HCT116 (cell line): Measurements from ENCODE around the gene ADNP2.

Experiments used
- CTCF ChIP-seq, 3 experiments: fragments of 200-600 bp in 1 of 3; sonication (generic) in 1 of 3; IDR thresholded peaks in 2 of 3; conservative IDR thresholded peaks in 1 of 3; 2 replicates each; pipeline ENCODE4 v1.5.1; 2012 to 2017; ENCODE audit warnings: low read depth in 2 of 3, low read length in 2 of 3, antibody characterized with exemption in 1 of 3, borderline replicate concordance in 1 of 3, control low read depth in 1 of 3, mild to moderate bottlenecking in 1 of 3, mixed read lengths in 1 of 3, mixed run types in 1 of 3, moderate library complexity in 1 of 3; ENCODE audit not compliant: insufficient read depth in 1 of 3
- EZH2 ChIP-seq: fragments of 200-600 bp; sonication (generic); IDR thresholded peaks from 2 replicates; pipeline ENCODE4 v1.6.1; 2017; ENCODE audit warnings: antibody characterized with exemption, mixed run types
- JUND ChIP-seq: IDR thresholded peaks from 2 replicates; pipeline ENCODE4 v1.6.1; 2012
- POLR2A ChIP-seq: IDR thresholded peaks from 2 replicates; pipeline ENCODE4 v1.7.0; 2011; ENCODE audit warnings: borderline replicate concordance; ENCODE audit not compliant: insufficient read depth, insufficient read length; ENCODE audit errors: extremely low read depth
- ZFX ChIP-seq: fragments of 450-650 bp; IDR thresholded peaks from 2 replicates; pipeline ENCODE4 v1.6.1; 2017

DNA sequence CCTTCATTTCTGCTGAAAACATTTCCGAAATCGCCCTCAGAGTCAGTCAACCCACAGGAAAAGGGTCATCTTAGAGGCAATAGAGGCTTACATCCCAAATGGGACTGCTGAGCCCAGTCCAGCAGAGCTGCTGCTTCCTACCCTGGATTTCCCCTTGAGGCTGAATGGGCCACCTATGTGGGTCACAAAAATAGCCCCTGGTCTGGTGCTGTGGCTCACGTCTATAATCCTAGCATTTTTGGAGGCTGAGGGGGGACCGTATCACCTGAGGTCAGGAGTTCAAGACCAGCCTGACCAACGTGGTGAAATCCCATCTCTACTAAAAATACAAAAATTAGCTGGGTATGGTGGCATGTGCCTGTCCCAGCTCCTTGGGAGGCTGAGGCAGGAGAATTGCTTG lies 49.3 kb downstream of the ADNP2 start:
- TF ChIP-seq CTCF (IDR thresholded peaks at IDR 0.05 in 2 of 3, conservative IDR thresholded peaks at IDR 0.05 in 1 of 3; ENCODE audit: borderline replicate concordance in 1 of 3, insufficient read depth in 1 of 3, low read depth in 2 of 3, low read length in 2 of 3) (no peak), POLR2A (no peak), JUND (no peak), ZFX (no peak), EZH2 (no peak)
